ENCODE measurements around the gene WDR36.

WDR36 gene

GRCh38 chr5:111142932-111143331 is 50.8 kb downstream of the WDR36 start:
- no peaks in the 10 kb centered on the region for H3K27me3 ChIP-seq (ENCODE audit: insufficient read depth, poor library complexity, severe bottlenecking)
- TF ChIP-seq GABPA (IDR thresholded peaks at IDR 0.05; ENCODE audit: low read depth) (no peak), POLR2AphosphoS5 (IDR thresholded peaks at IDR 0.05; ENCODE audit: low read depth) (no peak), CTCF (IDR thresholded peaks at IDR 0.05; ENCODE audit: insufficient read depth, low read length) (no peak), SPI1 (IDR thresholded peaks at IDR 0.05; ENCODE audit: borderline replicate concordance, low read depth) (no peak)
- TF ChIP-seq, protein P1, sequence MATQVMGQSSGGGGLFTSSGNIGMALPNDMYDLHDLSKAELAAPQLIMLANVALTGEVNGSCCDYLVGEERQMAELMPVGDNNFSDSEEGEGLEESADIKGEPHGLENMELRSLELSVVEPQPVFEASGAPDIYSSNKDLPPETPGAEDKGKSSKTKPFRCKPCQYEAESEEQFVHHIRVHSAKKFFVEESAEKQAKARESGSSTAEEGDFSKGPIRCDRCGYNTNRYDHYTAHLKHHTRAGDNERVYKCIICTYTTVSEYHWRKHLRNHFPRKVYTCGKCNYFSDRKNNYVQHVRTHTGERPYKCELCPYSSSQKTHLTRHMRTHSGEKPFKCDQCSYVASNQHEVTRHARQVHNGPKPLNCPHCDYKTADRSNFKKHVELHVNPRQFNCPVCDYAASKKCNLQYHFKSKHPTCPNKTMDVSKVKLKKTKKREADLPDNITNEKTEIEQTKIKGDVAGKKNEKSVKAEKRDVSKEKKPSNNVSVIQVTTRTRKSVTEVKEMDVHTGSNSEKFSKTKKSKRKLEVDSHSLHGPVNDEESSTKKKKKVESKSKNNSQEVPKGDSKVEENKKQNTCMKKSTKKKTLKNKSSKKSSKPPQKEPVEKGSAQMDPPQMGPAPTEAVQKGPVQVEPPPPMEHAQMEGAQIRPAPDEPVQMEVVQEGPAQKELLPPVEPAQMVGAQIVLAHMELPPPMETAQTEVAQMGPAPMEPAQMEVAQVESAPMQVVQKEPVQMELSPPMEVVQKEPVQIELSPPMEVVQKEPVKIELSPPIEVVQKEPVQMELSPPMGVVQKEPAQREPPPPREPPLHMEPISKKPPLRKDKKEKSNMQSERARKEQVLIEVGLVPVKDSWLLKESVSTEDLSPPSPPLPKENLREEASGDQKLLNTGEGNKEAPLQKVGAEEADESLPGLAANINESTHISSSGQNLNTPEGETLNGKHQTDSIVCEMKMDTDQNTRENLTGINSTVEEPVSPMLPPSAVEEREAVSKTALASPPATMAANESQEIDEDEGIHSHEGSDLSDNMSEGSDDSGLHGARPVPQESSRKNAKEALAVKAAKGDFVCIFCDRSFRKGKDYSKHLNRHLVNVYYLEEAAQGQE (IDR thresholded peaks at IDR 0.05; ENCODE audit: insufficient replicate concordance, low read depth), result no peak
- H3K4me3 ChIP-seq (replicated peaks; ENCODE audit: insufficient read depth, low read length), result no peak overlapping the region
- no peak overlapping the region for H3K27ac ChIP-seq (replicated peaks)
- DNase-seq (ENCODE audit: low read depth in 1 of 2, low spot score in 1 of 2), result no peak

DNA sequence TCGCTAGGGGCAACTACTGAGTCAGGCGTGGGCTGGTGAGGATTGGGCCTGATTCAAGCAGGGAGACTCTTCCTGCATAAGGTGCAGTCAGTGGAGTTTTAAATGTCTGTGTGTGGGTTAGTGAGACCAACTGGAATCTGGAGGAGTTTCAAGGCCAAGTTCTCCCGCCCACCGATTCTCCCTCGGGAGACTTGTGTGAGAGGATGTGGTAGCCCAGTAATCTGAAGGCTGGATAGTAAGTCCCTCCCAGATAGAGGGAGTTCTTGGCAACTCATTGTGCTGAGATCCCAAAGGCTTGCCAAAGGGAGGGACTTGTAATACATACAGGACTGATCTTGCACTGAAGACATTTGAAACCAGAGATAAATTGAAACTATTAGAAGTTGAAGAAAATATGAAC is 51.8 kb downstream of the WDR36 start:
- H3K4me3 ChIP-seq (replicated peaks; ENCODE audit: insufficient read depth, low read length), result no peak overlapping the region
- DNase-seq (ENCODE audit: low read depth in 1 of 2, low spot score in 1 of 2), result no peak
- no peaks in the 10 kb centered on the region for H3K27me3 ChIP-seq (ENCODE audit: insufficient read depth, poor library complexity, severe bottlenecking)
- TF ChIP-seq SPI1 (IDR thresholded peaks at IDR 0.05; ENCODE audit: borderline replicate concordance, low read depth) (no peak), CTCF (IDR thresholded peaks at IDR 0.05; ENCODE audit: insufficient read depth, low read length) (no peak), POLR2AphosphoS5 (IDR thresholded peaks at IDR 0.05; ENCODE audit: low read depth) (no peak), GABPA (IDR thresholded peaks at IDR 0.05; ENCODE audit: low read depth) (no peak)
- TF ChIP-seq, protein P1 (IDR thresholded peaks at IDR 0.05; ENCODE audit: insufficient replicate concordance, low read depth), result no peak
- no peak overlapping the region for H3K27ac ChIP-seq (replicated peaks)

DNA sequence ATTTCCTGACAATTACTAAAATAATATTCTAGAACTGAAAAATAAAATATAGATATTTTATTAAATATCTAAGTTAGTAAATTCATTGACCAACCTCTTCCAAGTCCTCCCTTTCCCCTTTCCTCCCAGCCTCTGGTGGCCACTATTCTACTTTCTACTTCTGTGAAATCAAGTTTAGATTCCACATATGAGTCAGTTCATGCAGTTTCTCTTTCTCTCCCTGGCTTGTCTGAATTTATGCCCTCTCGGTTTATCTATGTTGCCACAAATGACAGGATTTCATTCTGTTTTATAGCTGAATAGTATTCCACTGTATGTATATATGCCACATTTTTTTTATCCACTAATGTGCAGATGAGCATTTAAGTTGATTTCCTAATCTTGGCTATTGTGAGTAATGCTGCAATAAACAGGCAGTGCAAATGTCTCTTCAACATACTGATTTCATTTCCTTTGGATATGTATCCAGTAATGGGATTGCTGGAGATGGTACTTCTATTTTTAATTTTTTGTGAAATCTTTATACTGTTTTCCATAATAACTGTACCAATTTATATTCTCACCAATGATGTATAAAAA is 52.3 kb downstream of the WDR36 start:
- H3K27ac ChIP-seq (replicated peaks), result no peak overlapping the region
- no peak overlapping the region for H3K4me3 ChIP-seq (replicated peaks; ENCODE audit: insufficient read depth, low read length)
- no peak for DNase-seq (ENCODE audit: low read depth in 1 of 2, low spot score in 1 of 2)
- H3K27me3 ChIP-seq (ENCODE audit: insufficient read depth, poor library complexity, severe bottlenecking), result no peaks in the 10 kb centered on the region
- TF ChIP-seq CTCF (IDR thresholded peaks at IDR 0.05; ENCODE audit: insufficient read depth, low read length) (no peak), SPI1 (IDR thresholded peaks at IDR 0.05; ENCODE audit: borderline replicate concordance, low read depth) (no peak), GABPA (IDR thresholded peaks at IDR 0.05; ENCODE audit: low read depth) (no peak), POLR2AphosphoS5 (IDR thresholded peaks at IDR 0.05; ENCODE audit: low read depth) (no peak)
- TF ChIP-seq, protein P1 (IDR thresholded peaks at IDR 0.05; ENCODE audit: insufficient replicate concordance, low read depth), result no peak

All from HL-60 (cell line).